ENCODE measurements around the gene ESF1. TPM values are rescaled to one million over a fixed set of nuclear protein-coding genes. Genes with fewer than 3 reads are reported as not detected.

The ESF1 gene
- total RNA-seq, 2 donors from 2014 or later, result 10.4 to 11.1 TPM

DNA sequence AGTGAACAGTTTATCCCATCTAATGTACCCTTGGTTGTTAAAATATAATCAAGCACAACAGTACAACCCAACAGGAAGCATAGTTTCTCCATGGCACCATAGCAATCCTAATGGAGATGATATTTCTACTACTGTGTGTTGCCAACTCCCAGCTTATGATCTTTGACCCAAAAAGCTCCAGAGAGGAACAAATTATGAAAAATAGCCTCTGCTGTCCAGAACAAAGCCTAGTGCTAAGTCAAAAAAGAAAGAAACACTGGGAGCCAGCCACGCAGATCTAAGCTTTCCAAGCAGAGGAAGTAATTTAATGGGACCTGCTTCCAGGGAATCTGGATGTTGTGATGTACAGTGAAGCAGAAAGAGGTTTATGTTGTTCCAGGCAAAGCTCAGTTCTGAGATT, 93.8 kb downstream of the ESF1 start:
- DNase-seq (ENCODE audit: low spot score), result no peak
- Histone ChIP-seq H3K27ac (no peak overlapping the region), H3K4me3 (no peak overlapping the region), H3K27me3 (no peaks in the 10 kb centered on the region), H3K4me1 (no peaks in the 10 kb centered on the region), H3K9me3 (no peaks in the 10 kb centered on the region), H3K36me3 (no peaks in the 10 kb centered on the region)
- TF ChIP-seq, protein P1, sequence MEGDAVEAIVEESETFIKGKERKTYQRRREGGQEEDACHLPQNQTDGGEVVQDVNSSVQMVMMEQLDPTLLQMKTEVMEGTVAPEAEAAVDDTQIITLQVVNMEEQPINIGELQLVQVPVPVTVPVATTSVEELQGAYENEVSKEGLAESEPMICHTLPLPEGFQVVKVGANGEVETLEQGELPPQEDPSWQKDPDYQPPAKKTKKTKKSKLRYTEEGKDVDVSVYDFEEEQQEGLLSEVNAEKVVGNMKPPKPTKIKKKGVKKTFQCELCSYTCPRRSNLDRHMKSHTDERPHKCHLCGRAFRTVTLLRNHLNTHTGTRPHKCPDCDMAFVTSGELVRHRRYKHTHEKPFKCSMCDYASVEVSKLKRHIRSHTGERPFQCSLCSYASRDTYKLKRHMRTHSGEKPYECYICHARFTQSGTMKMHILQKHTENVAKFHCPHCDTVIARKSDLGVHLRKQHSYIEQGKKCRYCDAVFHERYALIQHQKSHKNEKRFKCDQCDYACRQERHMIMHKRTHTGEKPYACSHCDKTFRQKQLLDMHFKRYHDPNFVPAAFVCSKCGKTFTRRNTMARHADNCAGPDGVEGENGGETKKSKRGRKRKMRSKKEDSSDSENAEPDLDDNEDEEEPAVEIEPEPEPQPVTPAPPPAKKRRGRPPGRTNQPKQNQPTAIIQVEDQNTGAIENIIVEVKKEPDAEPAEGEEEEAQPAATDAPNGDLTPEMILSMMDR (IDR thresholded peaks at IDR 0.05), result no peak

DNA sequence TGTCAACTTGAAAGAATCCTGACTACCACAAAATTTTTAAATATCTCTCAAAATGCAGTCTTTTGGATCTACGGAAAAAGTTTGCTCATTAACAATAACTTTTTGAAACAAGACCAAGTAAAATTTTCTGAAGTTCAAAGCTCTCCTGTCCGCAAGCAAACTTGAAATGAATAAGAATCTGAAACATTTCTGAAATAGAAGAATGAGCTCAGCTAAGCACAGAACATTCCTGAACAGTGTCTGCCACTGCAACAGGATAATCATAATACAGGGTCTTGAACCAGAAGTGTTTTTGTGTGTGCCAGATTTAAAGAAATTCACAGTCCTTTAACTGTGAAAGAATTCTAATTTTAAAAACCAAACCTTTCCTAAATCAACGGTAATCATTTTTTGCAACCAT, 96.9 kb downstream of the ESF1 start:
- TF ChIP-seq, protein P1 (IDR thresholded peaks at IDR 0.05), result no peak
- no peak overlapping the region for H3K27ac ChIP-seq

GRCh38 chr20:13685623-13686022, 99.1 kb downstream of the ESF1 start:
- Histone ChIP-seq H3K27ac (no peak overlapping the region), H3K36me3 (no peaks in the 10 kb centered on the region), H3K4me3 (no peak overlapping the region), H3K9me3 (no peaks in the 10 kb centered on the region), H3K27me3 (no peaks in the 10 kb centered on the region), H3K4me1 (no peaks in the 10 kb centered on the region)
- no peak for DNase-seq (ENCODE audit: low spot score)
- TF ChIP-seq, protein P1 (IDR thresholded peaks at IDR 0.05), result no peak

More for the DNA sequence above, 96.9 kb downstream of the ESF1 start:
- no peaks in the 10 kb centered on the region for H3K27me3 ChIP-seq
- H3K9me3 ChIP-seq, result no peaks in the 10 kb centered on the region
- no peaks in the 10 kb centered on the region for H3K4me1 ChIP-seq
- no peak overlapping the region for H3K4me3 ChIP-seq
- no peaks in the 10 kb centered on the region for H3K36me3 ChIP-seq
- no peak for DNase-seq (ENCODE audit: low spot score)

- H3K27me3 ChIP-seq, result no peaks in the 10 kb centered on the region
- no peak for DNase-seq (ENCODE audit: low spot score)
- H3K4me3 ChIP-seq, result no peak overlapping the region
- TF ChIP-seq, protein P1 (IDR thresholded peaks at IDR 0.05), result no peak
- H3K4me1 ChIP-seq, result no peaks in the 10 kb centered on the region
- H3K36me3 ChIP-seq, result no peaks in the 10 kb centered on the region
- H3K27ac ChIP-seq, result no peak overlapping the region
- H3K9me3 ChIP-seq, result no peaks in the 10 kb centered on the region
Measured at GRCh38 chr20:13684566-13685222, 100.0 kb downstream of the ESF1 start.

- Histone ChIP-seq H3K9me3 (no peaks in the 10 kb centered on the region), H3K4me1 (no peaks in the 10 kb centered on the region)
Measured at GRCh38 chr20:13683833-13684232, 100.9 kb downstream of the ESF1 start.

More at GRCh38 chr20:13683833-13684232, 100.9 kb downstream of the ESF1 start:
- Histone ChIP-seq H3K27ac (no peak overlapping the region), H3K27me3 (no peaks in the 10 kb centered on the region), H3K4me3 (no peak overlapping the region), H3K36me3 (no peaks in the 10 kb centered on the region)
- no peak for DNase-seq (ENCODE audit: low spot score)
- TF ChIP-seq, protein P1 (IDR thresholded peaks at IDR 0.05), result no peak
